Left lung (tissue), 10 donors: Measurements from ENCODE around the gene PEX12. TPM values are rescaled to one million over a fixed set of nuclear protein-coding genes. Genes with fewer than 3 reads are reported as not detected.

Experiments
- ATAC-seq: fragments of 200-7000 bp; cut with Tn5 transposase; one replicate; pipeline ENCODE4 v1.9.1; 2020; ENCODE audit warnings: moderate library complexity
- DNase-seq, 4 donors: peaks; one replicate each; pipeline ENCODE4 v3.0.0-alpha.2; 2013 to 2020
- H3K27ac ChIP-seq, 2 donors: fragments of 200-600 bp; sonication (generic) in 1 of 2; one replicate each; pipeline versions ENCODE4 v1.5.0 to v1.8.0; 2020 to 2021
- H3K27me3 ChIP-seq, 2 donors: fragments of 200-600 bp; sonication (generic) in 1 of 2; one replicate each; pipeline versions ENCODE4 v1.5.0 to v1.8.0; 2020 to 2021
- H3K36me3 ChIP-seq, 2 donors: fragments of 200-600 bp; sonication (generic) in 1 of 2; one replicate each; pipeline versions ENCODE4 v1.5.0 to v1.8.0; 2020 to 2021
- H3K4me1 ChIP-seq, 2 donors: fragments of 200-600 bp; one replicate each; pipeline ENCODE4 v1.8.0; 2021
- H3K4me3 ChIP-seq, 2 donors: fragments of 200-600 bp; sonication (generic) in 1 of 2; one replicate each; pipeline versions ENCODE4 v1.5.0 to v1.8.0; 2020 to 2021; ENCODE audit warnings: mild to moderate bottlenecking in 1 of 2
- H3K9me3 ChIP-seq, 2 donors: fragments of 200-600 bp; sonication (generic) in 1 of 2; one replicate each; pipeline versions ENCODE4 v1.5.0 to v1.8.0; 2020 to 2021
- CTCF ChIP-seq, 2 donors: fragments of 200-600 bp; sonication (generic) in 1 of 2; IDR thresholded peaks; one replicate each; pipeline versions ENCODE4 v1.5.0 to v1.8.0; 2021; ENCODE audit warnings: antibody characterized with exemption in 2 of 2
- intact Hi-C, 2 donors: fragments of 100-400 bp; cut with DNase I; formaldehyde crosslinking; loops; one replicate each; pipeline versions ENCODE4 v1.11.2 to v1.14.2; 2022
- polyA plus RNA-seq, 6 donors: library from polyadenylated mRNA; unstranded; fragments of 120-200 nt; gene quantifications; one replicate each; pipeline ENCODE4 v1.2.1, GENCODE V29; 2013; ENCODE audit not compliant: insufficient read length in 6 of 6
- total RNA-seq, 2 donors: library from RNA; stranded (reverse); fragmentation: NEBNext Ultra II Directional; extraction: Animal tissue kit (Norgen Biotek cat#: 25700); gene quantifications; one replicate each; pipeline ENCODE4 v1.2.1, GENCODE V29; 2021
- donor health status: DM: no; HTN: yes; CAD: no.
- donor health status: DM: no; HTN: no; CAD: no.

Gene PEX12
- total and polyA plus RNA-seq, 8 donors: 5.9 to 10.6 (median 9.1) TPM

GRCh38 chr17:35548978-35549377 lies 29.4 kb downstream of the PEX12 start:
- no peak for TF ChIP-seq CTCF (IDR thresholded peaks at IDR 0.05)
- no peak overlapping the region for H3K4me3 ChIP-seq
- intact Hi-C loops: no loop called here
- no peaks in the 10 kb centered on the region for H3K27me3 ChIP-seq
- H3K27ac ChIP-seq: no peak overlapping the region
- H3K9me3 ChIP-seq: no peaks in the 10 kb centered on the region
- H3K36me3 ChIP-seq: no peaks in the 10 kb centered on the region
- ATAC-seq (no peak), DNase-seq (no peak)
- H3K4me1 ChIP-seq: peaks cover 0 to 10% of the 10 kb centered on the region in 2 donors

GRCh38 chr17:35548208-35548810 lies 30.1 kb downstream of the PEX12 start:
- H3K4me3 ChIP-seq: no peak overlapping the region
- H3K27ac ChIP-seq: no peak overlapping the region
- H3K27me3 ChIP-seq: no peaks in the 10 kb centered on the region
- peaks cover 0 to 16% of the 10 kb centered on the region in 2 donors for H3K4me1 ChIP-seq
- no peaks in the 10 kb centered on the region for H3K36me3 ChIP-seq
- peak in 1 of 4 donors; percentile 65 for DNase-seq
- H3K9me3 ChIP-seq: no peaks in the 10 kb centered on the region
- TF ChIP-seq CTCF (IDR thresholded peaks at IDR 0.05): no peak
- no peak for ATAC-seq
- intact Hi-C loops: no loop called here

- Histone ChIP-seq H3K36me3 (no peaks in the 10 kb centered on the region), H3K4me3 (no peak overlapping the region), H3K27me3 (no peaks in the 10 kb centered on the region), H3K27ac (no peak overlapping the region), H3K9me3 (no peaks in the 10 kb centered on the region), H3K4me1 (peaks cover 0 to 35% of the 10 kb centered on the region in 2 donors)
- no peak for TF ChIP-seq CTCF (IDR thresholded peaks at IDR 0.05)
- intact Hi-C loops: no loop called here
- DNase-seq (no peak), ATAC-seq (no peak)
Measured at GRCh38 chr17:35546487-35546886, 31.9 kb downstream of the PEX12 start.

DNA sequence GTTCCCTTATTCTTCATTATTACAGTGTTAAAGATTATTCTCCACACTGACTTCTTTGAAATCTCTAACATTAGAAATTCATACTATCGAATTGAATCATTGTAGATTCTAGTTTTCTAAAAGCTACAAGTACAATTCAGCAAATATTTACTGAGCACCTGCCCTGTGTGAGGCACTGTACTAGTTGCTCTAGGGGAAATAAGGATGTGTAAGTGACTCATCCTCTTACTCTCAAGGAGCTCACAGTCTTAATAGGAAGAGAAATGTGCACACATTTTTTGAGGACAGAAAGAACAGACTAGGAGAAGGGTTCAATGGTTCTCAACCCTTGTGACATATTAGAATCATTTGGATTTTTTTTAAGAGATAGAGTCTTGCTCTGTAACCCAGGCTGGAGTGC lies 33.2 kb downstream of the PEX12 start:
- DNase-seq (no peak), ATAC-seq (peak; percentile 24)
- no peak overlapping the region for H3K27ac ChIP-seq
- H3K27me3 ChIP-seq: no peaks in the 10 kb centered on the region
- intact Hi-C loops: no loop called here
- H3K4me3 ChIP-seq: no peak overlapping the region
- TF ChIP-seq CTCF (IDR thresholded peaks at IDR 0.05): no peak
- H3K9me3 ChIP-seq: no peaks in the 10 kb centered on the region
- H3K36me3 ChIP-seq: no peaks in the 10 kb centered on the region
- peaks cover 4 to 42% of the 10 kb centered on the region in 2 donors for H3K4me1 ChIP-seq

DNA sequence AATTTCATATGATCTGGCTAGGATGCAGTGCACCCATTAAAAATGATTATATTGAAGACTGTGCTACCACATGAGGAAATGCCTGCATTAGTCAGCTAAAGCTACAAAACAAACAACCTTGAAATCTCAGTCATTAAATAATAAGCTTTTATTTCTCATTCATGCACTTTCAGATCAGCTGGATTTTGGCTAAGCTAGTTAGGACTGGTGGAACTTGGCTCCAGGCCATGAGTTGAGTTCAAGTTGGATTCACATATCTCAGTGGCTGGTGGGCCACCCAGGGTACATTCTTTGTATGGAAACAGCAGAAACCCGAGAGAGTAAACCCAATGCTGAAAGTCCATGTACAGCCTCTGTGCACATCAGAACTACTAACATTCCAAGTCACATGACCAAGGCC lies 34.5 kb downstream of the PEX12 start:
- H3K27me3 ChIP-seq: no peaks in the 10 kb centered on the region
- no peak overlapping the region for H3K4me3 ChIP-seq
- no peak for TF ChIP-seq CTCF (IDR thresholded peaks at IDR 0.05)
- no peaks in the 10 kb centered on the region for H3K9me3 ChIP-seq
- peaks cover 10 to 55% of the 10 kb centered on the region in 2 donors for H3K4me1 ChIP-seq
- DNase-seq: no peak
- no peak for ATAC-seq
- H3K27ac ChIP-seq: no peak overlapping the region
- H3K36me3 ChIP-seq: no peaks in the 10 kb centered on the region
- intact Hi-C loops: no loop called here
